Skeletal muscle cell (primary cell): ENCODE data around the gene ATM.

Experiments
- DNase-seq: peaks from one replicate; pipeline ENCODE4 v3.0.0-alpha.2; 2010; ENCODE audit warnings: low read depth
- H3K4me3 ChIP-seq: 2 replicates; pipeline ENCODE4 v1.5.1; 2011; ENCODE audit warnings: low read depth, mild to moderate bottlenecking, control low read depth, low read length, moderate library complexity

Gene ATM

DNA sequence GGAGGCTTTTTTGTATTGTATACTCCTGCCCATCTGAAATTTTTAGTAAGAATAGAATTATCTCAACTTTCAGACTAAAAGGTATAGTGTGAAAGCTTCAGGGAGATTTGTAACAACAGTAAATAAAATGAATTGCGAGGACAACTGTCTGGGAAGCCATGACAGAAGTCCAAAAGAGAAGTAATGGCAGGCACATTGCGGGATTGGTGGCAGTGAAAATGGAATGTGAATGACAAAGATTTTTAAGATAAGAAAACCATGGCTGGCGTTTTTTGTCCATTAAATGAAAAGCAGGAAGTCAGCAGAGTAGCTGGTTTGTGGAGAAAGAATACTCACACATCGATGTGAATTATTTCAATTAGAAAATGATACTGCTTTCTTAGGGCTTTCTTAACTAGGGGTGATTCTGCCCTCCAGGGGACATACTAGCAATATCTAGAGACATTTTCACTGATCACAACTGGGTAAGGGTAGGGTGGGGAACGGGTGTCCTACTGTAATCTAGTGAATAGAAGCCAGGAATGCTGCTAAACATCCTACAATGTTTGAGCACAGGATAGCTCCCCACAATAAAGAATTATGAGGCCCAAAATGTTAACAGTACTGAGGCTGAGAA is 2.0 kb upstream of the ATM start:
- H3K4me3 ChIP-seq = peak overlapping the region; percentile 86
- DNase-seq = no peak

DNA sequence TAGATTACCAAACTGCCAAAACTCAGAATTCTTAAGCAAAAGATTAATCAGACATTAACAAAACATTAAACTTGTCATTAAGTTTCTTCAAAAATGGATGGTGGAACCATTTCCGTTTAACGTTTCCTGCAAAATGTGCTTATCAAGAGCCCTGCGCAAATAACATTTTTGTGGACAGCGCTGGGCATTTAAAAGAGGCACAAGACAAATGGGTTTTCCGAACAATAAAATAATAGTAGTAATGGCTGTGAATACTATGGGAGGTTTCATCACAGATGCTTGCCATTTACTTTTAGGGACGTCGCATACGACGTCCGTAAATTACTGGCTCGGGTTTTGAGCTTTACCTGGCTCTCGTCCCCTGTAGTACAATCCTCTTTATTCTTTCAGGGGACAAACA is 1.5 kb upstream of the ATM start:
- peak overlapping the region; percentile 86 for H3K4me3 ChIP-seq
- no peak for DNase-seq

DNA sequence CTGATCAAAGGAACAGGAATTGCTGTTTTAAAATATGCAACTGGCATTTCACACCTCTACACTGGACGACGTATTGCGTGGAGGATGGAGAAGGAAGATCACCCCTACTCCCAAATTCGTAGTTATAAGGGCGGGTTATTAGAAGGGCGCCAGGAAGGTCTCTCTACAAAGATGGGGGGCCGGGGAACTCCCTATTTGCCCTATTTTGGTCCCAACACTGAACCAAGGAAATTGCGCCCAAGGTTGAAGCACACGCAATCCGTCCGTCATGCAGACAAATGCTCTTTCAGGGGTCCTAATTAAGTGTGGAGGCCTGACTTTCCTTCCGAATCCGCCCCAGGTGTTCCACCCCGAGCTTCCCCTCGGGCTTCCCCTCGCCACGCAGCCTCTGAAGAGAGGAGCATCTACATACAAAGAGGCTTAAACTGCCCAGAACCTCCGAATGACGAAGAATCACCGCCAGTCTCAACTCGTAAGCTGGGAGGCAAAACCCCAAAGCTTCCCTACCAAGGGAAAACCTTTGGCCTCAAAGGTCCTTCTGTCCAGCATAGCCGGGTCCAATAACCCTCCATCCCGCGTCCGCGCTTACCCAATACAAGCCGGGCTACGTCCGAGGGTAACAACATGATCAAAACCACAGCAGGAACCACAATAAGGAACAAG is 825 bp upstream of the ATM start:
- no peak for DNase-seq
- peak overlapping the region; percentile 86 for H3K4me3 ChIP-seq

DNA sequence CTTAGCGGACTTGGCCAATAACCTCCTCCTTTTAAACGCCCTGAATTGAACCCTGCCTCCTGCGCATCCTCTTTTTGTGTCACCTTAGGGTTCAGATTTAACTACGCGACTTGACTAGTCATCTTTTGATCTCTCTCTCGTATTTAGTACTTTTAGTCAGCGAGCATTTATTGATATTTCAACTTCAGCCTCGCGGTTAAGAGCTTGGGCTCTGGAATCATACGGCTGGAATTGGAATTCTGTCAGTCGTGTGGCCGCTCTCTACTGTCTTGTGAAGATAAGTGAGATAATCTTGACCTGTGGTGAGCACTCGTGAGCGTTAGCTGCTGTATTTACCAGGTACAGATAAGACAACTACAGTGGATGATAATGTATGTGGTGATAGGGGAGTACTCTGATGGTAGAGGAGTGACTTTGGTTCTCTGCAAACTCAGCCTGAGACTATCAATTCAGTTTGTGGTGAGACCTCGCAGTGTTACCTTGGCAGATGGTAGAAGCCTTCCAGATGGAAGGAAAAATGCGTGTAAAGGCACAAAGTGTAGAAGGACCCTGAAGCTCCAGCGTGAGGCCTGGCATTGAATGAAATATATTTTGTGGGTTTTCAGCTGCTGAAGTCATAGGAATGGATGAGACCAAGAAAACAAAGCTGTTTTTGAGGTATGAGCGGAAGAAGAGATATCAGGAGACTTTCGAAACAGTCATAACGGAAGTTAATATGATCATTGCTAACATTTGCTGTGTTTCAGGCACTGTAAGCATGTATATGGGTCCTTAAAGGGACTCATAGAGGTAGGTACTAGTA is 682 bp downstream of the ATM start:
- no peak for DNase-seq
- H3K4me3 ChIP-seq = peak overlapping the region; percentile 74

DNA sequence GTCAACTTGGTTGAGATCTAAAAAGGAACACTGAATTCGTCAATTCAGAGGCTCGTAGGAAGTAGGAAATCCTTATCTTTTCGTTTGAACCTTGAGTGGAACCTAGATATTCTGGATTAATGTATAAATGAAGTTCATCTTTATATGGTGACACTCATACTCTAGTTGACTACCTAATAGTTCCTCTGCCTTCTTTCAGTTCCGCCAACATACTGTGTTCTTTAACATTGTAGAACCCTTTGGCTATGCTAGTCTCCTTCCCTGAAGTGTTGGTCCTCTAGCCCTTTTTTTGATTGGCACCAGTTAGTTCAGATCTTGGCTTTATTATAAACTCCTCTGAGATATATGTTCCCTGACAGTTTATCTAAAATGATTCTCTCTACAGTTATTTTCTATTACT is 1.5 kb downstream of the ATM start:
- no peak for DNase-seq
- H3K4me3 ChIP-seq = peak overlapping the region; percentile 74

DNA sequence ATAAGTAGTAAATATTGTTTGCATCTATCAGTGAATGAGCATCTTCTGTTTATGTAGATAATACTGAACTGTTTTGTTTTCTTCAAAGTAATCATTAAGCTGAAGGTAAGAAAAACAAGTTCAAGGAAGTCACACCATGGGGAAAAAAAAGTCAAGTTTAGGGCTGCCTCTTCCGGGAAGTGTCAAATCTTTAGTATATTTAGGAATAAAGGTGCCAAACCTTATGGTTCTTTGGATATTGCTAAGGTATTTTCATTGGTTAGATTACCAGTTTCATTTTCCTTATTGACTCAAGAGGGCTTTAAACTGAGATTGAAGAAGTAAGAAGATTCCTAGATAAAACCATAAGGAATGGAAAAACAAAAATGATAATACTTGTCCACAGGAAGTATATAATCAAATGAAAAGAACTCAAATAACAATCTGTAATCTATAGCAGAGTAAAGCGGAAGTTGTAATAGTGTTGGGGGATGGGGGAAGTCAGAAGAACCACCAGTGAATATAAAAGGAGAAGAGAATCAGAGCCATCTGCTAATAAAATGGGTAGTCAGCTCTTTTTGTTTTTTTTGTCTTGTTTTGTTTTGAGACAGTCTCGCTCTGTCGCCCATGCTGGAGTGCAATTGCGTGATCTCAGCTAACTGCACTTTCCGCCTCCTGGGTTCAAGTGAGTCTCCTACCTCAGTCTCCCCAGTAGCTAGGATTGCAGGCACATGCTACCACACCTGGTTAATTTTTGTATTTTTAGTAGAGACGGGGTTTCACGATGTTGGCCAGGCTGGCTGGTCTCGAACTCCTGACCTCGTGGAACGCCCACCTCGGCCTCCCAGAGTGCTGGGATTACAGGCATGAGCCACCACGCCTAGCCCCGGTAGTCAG is 2.3 kb downstream of the ATM start:
- no peak for DNase-seq
- H3K4me3 ChIP-seq = peak overlapping the region; percentile 74

DNA sequence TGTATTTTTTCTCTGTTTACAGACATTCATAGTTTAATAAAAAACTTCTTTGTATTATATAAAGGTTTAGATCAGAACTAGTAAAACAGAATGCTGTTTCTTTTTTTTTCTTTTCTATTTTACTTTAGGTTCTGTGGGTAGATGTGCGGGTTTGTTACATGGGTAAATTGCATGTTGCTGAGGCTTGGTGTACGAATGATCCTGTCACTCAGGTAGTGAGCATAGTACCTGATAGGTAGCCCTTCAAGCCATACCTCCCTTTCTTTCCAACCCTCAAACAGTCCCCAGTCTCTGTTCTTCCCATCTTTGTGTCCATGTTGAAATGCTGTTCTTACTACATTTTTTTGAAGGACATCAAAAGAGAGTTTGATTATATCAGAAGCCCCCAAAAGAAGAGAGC is 3.2 kb downstream of the ATM start:
- no peak for DNase-seq

DNA sequence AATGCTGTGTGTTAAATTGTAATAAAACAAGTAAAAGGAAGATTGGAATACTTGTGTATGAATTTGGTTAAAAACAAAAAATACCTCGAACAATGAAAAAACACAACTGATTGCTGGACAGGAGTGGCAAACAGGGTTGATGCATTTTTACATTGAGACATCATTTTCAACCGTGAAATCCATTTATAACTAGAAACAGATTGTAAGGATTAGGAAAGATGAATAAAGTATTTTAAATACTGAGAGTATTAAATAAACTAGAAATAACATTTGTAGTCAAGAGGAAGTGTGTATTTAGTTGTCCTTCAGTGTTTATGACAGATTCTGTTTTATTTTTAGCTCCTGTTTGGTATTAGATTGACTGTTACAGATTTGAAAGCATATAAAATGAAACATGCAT is 5.4 kb downstream of the ATM start:
- DNase-seq = no peak
- H3K4me3 ChIP-seq = no peak overlapping the region

More for the DNA sequence above, 3.2 kb downstream of the ATM start:
- no peak overlapping the region for H3K4me3 ChIP-seq

DNA sequence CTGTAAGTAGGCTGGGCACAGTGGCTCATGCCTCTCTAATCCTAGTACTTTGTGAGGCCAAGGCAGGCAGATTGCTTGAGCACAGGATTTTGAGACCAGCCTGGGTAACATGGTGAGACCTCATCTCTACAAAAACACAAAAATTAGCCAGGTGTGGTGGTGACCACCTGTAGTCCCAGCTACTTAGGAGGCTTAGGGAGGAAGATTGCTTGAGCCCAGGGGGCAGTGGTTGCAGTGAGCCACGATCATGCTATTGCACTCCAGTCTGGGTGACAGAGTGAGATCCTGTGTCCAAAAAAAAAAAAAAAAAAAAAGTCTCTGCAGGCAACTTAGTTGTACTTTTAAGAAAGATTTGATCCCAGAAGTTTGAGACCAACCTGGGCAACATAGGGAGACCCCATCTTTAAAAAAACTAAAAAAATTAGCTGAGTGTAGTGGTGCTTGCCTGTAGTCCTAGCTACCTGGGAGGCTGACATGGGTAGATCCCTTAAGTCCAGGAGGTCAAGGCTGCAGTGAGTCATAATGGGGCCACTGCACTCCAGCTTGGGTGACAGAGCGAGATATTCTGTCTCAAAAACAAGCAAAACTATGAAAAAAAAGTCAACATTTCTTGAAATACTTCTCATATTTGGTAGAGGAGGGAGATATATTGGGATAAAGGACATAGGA is 10.5 kb downstream of the ATM start:
- no peak for DNase-seq
- H3K4me3 ChIP-seq = no peak overlapping the region

DNA sequence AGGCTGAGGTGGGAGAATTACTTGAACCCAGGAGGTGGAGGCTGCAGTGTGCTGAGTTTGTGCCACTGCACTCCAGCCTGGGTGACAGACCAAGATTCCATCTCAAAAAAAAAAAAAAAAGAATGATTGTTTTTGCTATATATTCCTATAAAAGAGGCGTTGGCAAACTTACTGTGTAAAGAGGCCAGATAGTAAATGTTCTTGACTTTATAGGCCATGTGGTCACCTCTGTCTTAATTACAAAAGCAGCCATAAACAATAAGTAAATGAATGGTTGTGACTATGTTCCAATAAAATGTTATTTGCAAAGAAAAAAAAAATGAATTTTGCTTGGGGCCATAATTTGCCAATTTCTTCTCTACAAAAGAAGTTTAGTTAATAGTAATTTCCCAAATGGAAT is 12.3 kb downstream of the ATM start:
- no peak for DNase-seq
- H3K4me3 ChIP-seq = no peak overlapping the region

DNA sequence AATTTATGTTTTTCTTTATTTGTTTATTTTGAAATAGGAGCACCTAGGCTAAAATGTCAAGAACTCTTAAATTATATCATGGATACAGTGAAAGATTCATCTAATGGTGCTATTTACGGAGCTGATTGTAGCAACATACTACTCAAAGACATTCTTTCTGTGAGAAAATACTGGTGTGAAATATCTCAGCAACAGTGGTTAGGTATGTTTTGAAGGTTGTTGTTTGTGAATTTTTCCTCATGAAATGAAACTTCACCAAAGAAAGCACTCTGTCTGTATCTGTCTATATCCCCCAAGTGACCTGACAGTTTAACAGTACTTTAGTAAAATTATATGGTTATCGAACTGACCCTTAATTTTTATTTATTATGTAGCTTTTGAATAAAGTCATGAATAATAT is 12.8 kb downstream of the ATM start:
- DNase-seq = no peak
- H3K4me3 ChIP-seq = no peak overlapping the region

DNA sequence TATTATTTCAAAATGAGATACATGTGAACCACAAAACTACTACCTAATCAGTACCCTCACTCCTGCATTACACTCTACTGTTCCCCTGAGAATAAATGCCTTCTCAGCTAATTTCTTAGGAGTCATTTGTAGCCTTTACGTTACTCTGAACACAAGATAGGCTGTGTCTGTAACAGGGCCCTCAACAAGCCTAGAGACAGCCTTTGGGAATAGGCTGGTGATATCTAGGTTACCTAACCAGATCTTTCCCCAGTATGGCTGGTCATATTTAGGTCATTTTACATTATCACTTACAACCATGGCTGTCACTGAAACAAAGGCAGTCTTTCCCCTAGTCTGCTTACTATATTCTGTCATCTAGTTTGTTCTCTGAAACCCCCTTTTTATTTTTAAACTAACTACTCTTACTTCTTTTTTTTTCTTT is 14.2 kb downstream of the ATM start:
- H3K4me3 ChIP-seq = no peak overlapping the region
- no peak for DNase-seq

DNA sequence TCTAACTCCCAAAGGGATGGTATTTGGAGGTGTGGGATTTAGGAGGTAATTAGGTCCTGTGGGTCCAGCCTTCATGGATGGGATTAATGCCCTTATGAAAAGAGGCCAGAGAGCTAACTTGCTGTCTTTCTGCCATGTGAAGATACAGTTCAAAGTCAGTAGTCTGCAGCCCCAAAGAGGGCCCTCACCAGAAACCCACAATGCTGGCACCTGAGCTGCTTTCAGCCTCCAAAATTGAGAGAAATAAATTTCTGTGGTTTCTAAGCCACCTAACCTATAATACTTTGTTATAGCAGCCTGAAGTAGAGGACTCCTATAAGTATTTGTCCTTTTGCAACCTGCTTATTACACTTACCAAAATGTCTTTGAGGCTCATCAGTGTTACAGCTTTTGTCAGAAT is 16.2 kb downstream of the ATM start:
- no peak for DNase-seq
- no peak overlapping the region for H3K4me3 ChIP-seq

DNA sequence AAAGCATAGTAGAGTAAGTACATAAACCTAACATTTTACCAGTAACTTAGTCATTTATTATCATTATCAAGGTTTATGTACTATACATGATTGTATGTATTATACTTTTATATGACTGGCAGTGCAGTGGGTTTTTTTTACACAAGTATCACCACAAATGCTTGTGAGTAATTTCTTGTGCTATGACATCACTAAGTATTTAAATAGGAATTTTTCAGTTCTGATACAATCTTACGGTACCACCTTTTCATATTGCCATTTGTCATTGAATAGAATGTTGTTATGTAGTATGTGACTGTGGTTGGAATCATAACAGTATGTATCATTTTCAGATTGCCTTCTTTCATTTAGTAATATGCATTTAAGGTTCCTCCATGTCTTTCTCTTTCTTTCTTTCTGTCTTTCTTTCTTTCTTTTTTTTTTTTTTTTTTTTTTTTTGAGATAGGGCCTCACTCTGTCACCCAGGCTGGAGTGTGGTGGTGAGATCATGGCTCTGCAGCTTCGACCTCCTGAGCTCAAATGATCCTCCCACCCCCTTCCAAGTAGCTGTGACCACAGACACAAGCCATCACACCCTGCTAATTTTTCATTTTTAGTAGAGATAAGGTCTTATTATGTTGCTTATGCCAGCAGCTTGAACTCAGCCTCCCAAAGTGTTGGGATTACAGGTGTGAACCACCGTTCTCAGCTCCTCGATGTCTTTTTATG is 18.6 kb downstream of the ATM start:
- no peak overlapping the region for H3K4me3 ChIP-seq
- DNase-seq = no peak

DNA sequence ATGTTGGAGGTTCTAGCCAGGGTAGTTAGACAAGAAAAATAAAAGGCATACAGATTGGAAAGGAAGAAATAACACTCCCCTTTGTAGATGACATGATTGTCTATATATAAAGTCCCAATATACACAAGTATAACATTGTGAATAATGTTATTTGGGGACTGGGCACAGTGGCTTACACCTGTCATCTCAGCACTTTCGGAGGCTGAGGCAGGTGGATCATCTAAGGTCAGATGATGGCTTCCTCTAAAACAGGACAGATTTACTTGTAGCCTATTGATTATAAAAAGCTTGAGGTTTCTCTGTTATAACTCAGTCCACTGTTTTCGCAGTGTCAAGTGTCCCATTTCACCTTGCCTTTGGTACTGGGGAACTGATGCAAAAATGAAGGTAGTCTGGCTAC is 19.6 kb downstream of the ATM start:
- H3K4me3 ChIP-seq = no peak overlapping the region
- DNase-seq = no peak

DNA sequence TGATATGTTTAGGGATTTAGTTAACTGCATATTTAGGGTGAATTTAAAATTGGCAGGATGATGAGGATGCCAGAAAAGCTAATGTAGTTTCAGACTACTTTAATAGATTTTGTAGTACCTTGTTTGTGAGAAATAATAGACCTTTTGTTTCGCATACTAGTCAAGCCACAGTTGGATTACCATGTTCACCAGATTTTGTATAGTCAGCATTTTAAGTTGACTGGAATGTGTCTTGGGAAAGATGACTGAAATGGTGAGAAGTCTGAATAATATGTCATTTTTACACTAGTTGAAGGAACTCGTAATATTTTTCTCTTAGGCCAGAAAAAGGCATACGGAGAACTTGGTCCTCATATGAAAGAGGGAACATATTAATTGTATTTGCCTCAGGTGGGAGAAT is 23.4 kb downstream of the ATM start:
- DNase-seq = no peak
- H3K4me3 ChIP-seq = no peak overlapping the region

DNA sequence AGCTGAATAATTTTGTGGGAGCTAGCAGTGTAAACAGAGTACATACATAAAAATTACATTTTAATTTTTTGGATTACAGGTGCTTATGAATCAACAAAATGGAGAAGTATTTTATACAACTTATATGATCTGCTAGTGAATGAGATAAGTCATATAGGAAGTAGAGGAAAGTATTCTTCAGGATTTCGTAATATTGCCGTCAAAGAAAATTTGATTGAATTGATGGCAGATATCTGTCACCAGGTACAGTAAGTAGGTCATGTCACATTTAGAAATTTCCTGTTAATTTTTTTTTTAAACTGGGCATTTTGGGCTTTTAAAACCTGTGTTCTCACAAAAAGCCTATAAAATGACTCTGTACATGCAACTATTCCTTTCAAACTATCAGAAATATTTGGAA is 24.0 kb downstream of the ATM start:
- no peak for DNase-seq
- no peak overlapping the region for H3K4me3 ChIP-seq

DNA sequence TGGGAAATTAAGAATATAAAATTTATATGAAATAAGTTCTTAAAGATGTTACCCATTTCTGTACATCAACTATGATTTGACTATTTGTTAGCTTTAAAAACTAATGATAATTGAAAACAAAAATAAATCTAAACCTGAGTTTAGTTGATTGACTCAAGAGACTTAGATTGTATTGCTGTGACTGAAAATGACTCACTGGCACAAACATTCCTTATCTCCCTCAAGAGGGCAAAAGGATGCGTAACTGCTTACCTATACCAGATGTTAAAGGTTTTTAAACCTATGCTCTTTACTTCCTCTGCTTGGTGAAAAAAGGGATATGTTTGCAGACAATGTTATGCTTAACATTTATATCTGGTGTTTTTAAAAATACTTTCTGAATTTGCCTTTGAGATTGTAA is 30.3 kb downstream of the ATM start:
- DNase-seq = no peak
- no peak overlapping the region for H3K4me3 ChIP-seq

DNA sequence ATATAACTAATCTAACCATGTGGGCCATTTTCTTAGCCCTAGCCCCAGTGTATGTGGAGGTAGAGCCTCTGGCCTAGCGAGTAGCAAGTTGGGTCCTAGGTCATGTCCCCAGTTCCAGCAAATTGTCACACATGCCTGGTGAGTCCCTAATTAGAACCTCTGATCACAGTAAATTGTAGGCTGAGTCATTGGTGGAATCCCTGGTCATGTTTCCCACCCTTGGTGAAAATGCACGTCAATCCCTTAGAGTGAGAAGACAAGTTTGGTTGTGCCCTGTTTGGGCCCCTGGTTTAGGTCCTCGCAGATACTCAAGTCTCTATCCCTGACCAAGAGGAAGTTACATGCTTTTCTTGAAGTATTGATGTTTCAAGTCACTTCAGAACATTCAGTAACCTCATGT is 46.7 kb downstream of the ATM start:
- no peak for DNase-seq

More for the DNA sequence above, 46.7 kb downstream of the ATM start:
- no peak overlapping the region for H3K4me3 ChIP-seq
